Activated naive CD4-positive, alpha-beta T cell treated with anti-CD3 and anti-CD28 coated beads, Interleukin-2, amount 10 ng/mL, durations not matched to agents 7 days and 5 days (primary cell): ENCODE measurements around the gene FBXO31.

Experiments used
- CTCF ChIA-PET: fragments of 350-600 bp; sonication (Branson Sonifier 250); formaldehyde crosslinking; loops from one replicate; lab custom pipeline; 2021; ENCODE audit warnings: antibody characterized with exemption; lab: Charles Lee
- DNase-seq: peaks from one replicate; pipeline ENCODE4 v3.0.0-alpha.2; 2020
- H3K27ac Mint-ChIP-seq: one replicate; pipeline ENCODE4 v1.8.0; 2021; ENCODE audit warnings: mild to moderate bottlenecking, moderate library complexity, mixed read lengths
- H3K27me3 Mint-ChIP-seq: one replicate; pipeline ENCODE4 v1.8.0; 2021; ENCODE audit warnings: mild to moderate bottlenecking, mixed read lengths
- H3K36me3 Mint-ChIP-seq: one replicate; pipeline ENCODE4 v1.8.0; 2021; ENCODE audit warnings: mixed read lengths
- H3K4me1 Mint-ChIP-seq: one replicate; pipeline ENCODE4 v1.8.0; 2021; ENCODE audit warnings: mixed read lengths
- H3K4me3 Mint-ChIP-seq: one replicate; pipeline ENCODE4 v1.8.0; 2021; ENCODE audit warnings: mild to moderate bottlenecking, moderate library complexity, mixed read lengths
- H3K9me3 Mint-ChIP-seq: one replicate; pipeline ENCODE4 v1.8.0; 2021; ENCODE audit warnings: mixed read lengths

FBXO31 gene

DNA sequence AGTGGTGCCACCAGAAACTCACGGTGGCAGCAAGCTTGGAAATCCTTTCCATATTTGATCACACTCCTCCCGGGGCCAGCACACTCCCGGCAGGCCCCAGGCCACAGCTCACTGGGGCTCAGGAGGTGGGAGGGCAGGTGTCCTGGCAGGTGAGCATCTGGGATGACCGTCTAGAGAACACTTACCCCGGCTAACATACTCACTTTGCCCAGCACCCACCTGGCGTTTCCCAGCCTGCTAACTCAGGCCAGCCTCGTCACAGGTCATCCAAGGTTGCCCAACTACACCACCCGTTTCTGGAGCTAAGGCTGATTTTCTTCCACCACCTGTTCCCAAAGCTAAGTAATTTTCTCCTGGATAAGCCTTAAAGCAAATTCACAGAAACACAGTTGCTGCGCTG lies 24.9 kb downstream of the FBXO31 start:
- H3K27me3 Mint-ChIP-seq, result no peaks in the 10 kb centered on the region
- H3K4me3 Mint-ChIP-seq, result no peak overlapping the region
- H3K27ac Mint-ChIP-seq, result no peak overlapping the region
- no peaks in the 10 kb centered on the region for H3K9me3 Mint-ChIP-seq
- peaks cover 3% of the 10 kb centered on the region for H3K4me1 Mint-ChIP-seq
- CTCF ChIA-PET, result interaction anchor here (0.8 kb wide), 1 partner anchor 278 kb away, joined by 4 read pairs; no protein-coding TSS in a partner anchor
- H3K36me3 Mint-ChIP-seq, result peaks cover 18% of the 10 kb centered on the region
- no peak for DNase-seq

DNA sequence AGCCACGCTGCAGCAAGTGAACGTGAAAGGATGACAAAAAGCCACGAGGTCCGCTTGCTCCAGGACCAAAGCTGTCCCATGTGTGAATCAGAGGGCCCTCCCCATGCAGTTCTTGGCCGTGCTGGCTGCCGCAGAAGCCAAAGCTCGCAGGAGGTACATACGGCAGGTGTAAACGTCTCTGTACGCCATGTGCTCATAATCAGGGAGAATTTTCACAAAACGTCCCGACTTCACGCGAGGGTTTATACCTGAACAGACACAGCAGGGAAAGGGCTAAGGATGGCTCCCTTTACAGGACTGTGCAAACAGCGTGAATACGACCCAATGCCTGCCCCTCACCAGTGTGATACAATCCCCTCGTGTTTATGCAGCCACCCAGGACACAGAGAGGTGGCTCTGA lies 25.3 kb downstream of the FBXO31 start:
- H3K9me3 Mint-ChIP-seq, result no peaks in the 10 kb centered on the region
- no peak for DNase-seq
- no peaks in the 10 kb centered on the region for H3K27me3 Mint-ChIP-seq
- no peak overlapping the region for H3K27ac Mint-ChIP-seq
- peaks cover 16% of the 10 kb centered on the region for H3K36me3 Mint-ChIP-seq
- CTCF ChIA-PET, result interaction anchor here (0.8 kb wide), 1 partner anchor 278 kb away, joined by 4 read pairs; no protein-coding TSS in a partner anchor
- H3K4me3 Mint-ChIP-seq, result no peak overlapping the region
- H3K4me1 Mint-ChIP-seq, result no peaks in the 10 kb centered on the region

- no peak overlapping the region for H3K27ac Mint-ChIP-seq
- H3K36me3 Mint-ChIP-seq, result peaks cover 16% of the 10 kb centered on the region
- CTCF ChIA-PET, result no interaction called here
- H3K4me1 Mint-ChIP-seq, result no peaks in the 10 kb centered on the region
- no peak for DNase-seq
- H3K9me3 Mint-ChIP-seq, result no peaks in the 10 kb centered on the region
- no peak overlapping the region for H3K4me3 Mint-ChIP-seq
- H3K27me3 Mint-ChIP-seq, result no peaks in the 10 kb centered on the region
Observed at GRCh38 chr16:87356491-87356853, 27.1 kb downstream of the FBXO31 start.

GRCh38 chr16:87353613-87354012 lies 30.0 kb downstream of the FBXO31 start:
- no peak overlapping the region for H3K27ac Mint-ChIP-seq
- no peak for DNase-seq
- H3K9me3 Mint-ChIP-seq, result no peaks in the 10 kb centered on the region
- H3K4me1 Mint-ChIP-seq, result no peaks in the 10 kb centered on the region
- no peak overlapping the region for H3K4me3 Mint-ChIP-seq
- CTCF ChIA-PET, result no interaction called here
- H3K36me3 Mint-ChIP-seq, result peaks cover 8% of the 10 kb centered on the region
- no peaks in the 10 kb centered on the region for H3K27me3 Mint-ChIP-seq

GRCh38 chr16:87352818-87353217 lies 30.8 kb downstream of the FBXO31 start:
- Mint-ChIP-seq H3K27ac (no peak overlapping the region), H3K4me1 (no peaks in the 10 kb centered on the region), H3K36me3 (peaks cover 5% of the 10 kb centered on the region), H3K9me3 (no peaks in the 10 kb centered on the region), H3K27me3 (no peaks in the 10 kb centered on the region), H3K4me3 (no peak overlapping the region)
- CTCF ChIA-PET, result no interaction called here
- no peak for DNase-seq

- no peak for DNase-seq
- H3K4me1 Mint-ChIP-seq, result peaks cover 2% of the 10 kb centered on the region
- peaks cover 5% of the 10 kb centered on the region for H3K36me3 Mint-ChIP-seq
- H3K27ac Mint-ChIP-seq, result no peak overlapping the region
- no peaks in the 10 kb centered on the region for H3K9me3 Mint-ChIP-seq
- H3K4me3 Mint-ChIP-seq, result no peak overlapping the region
- CTCF ChIA-PET, result no interaction called here
- no peaks in the 10 kb centered on the region for H3K27me3 Mint-ChIP-seq
Observed at GRCh38 chr16:87351320-87351698, 32.3 kb downstream of the FBXO31 start.

DNA sequence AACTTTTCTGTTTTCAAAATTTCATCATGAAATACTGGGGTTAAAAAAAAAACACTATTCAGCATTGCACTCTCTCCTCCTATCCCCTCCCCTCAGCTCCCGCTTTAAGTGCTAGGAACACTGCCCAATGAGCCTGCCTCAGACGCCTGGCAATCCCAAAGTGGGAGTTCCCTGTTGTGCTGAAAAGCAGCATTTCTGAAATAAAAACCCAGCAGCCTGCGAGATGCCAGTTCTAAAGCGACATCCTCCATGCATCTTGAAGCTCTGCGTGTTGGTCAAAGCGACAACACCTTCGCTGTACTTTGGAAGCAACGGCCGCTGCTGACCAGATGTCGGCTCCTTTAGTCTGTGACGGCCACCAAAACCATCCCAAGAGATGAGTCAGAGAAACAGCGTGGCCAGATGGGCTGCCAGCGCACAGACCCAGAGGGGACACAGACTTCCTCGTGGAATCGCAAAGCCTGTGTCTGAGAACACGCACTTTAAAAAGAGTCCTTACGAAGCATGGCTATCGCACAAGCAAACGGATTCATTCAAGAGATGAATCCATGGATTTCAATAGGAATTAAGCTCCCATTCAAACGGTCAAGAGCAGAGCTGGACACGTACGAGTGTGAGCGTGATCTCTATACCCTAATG lies 32.8 kb downstream of the FBXO31 start:
- Mint-ChIP-seq H3K27me3 (no peaks in the 10 kb centered on the region), H3K27ac (no peak overlapping the region), H3K4me1 (peaks cover 4% of the 10 kb centered on the region), H3K36me3 (peaks cover 7% of the 10 kb centered on the region), H3K4me3 (no peak overlapping the region), H3K9me3 (no peaks in the 10 kb centered on the region)
- DNase-seq, result no peak
- CTCF ChIA-PET, result no interaction called here

DNA sequence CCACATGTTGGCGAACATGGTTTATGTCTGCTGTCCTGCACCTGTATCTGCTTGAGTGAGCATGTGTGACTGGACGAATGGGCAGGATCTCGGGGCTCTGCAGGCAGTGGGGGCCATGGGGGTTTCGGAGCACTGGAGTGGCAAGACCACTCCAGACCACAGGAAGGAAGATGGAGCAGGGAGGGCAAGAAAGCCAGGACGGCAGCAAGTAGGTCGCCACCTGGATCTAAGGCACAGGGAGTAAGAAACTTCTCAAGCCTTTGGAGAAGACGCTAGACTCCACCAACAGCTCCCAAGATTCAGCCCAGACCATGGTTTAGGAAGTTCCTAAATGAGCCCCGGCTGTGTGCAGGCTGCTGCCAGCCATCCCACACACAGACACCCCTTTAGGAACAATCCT lies 33.5 kb downstream of the FBXO31 start:
- CTCF ChIA-PET, result interaction anchor here (0.6 kb wide), 1 partner anchor 53 kb away, joined by 3 read pairs; no protein-coding TSS in a partner anchor
- H3K27ac Mint-ChIP-seq, result no peak overlapping the region
- H3K27me3 Mint-ChIP-seq, result no peaks in the 10 kb centered on the region
- H3K9me3 Mint-ChIP-seq, result no peaks in the 10 kb centered on the region
- no peak for DNase-seq
- no peak overlapping the region for H3K4me3 Mint-ChIP-seq
- peaks cover 13% of the 10 kb centered on the region for H3K36me3 Mint-ChIP-seq
- peaks cover 11% of the 10 kb centered on the region for H3K4me1 Mint-ChIP-seq

- Mint-ChIP-seq H3K27ac (no peak overlapping the region), H3K4me3 (no peak overlapping the region), H3K27me3 (no peaks in the 10 kb centered on the region), H3K36me3 (peaks cover 19% of the 10 kb centered on the region), H3K4me1 (peaks cover 20% of the 10 kb centered on the region), H3K9me3 (no peaks in the 10 kb centered on the region)
- CTCF ChIA-PET, result no interaction called here
- no peak for DNase-seq
Observed at GRCh38 chr16:87348616-87349157, 34.9 kb downstream of the FBXO31 start.

DNA sequence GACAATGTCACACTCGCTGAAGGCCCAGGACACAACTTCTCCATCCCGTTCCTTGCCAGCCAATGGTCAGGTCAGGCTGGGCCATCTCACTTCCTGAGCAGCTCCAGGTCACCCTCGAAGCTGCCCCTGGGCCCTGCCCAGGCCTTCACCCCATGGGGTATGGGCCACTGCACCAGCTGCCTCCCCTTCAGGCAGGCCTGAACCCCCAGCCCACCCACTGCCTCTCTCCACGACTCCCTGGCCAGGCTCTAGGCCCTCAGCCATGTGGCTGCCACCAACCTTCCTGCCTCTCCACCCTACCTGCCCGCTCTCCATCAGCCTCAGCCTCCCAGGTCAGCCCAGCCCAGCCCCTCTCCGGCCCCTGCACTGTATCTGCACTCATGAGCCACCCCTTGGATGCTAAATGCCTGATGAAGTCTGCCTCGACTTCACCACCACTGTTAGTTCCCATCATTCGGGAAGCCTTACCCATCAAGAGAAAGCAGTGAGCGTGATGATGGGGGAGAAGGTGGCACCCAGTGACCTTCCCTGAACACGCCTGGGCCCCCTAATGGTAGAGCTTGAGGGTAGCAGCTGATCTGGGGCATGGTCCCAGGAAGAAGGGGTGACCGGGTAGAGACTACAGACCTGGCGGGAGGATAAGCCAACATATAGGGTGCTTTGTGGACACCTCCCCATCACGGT lies 35.5 kb downstream of the FBXO31 start:
- H3K4me1 Mint-ChIP-seq, result peaks cover 22% of the 10 kb centered on the region
- no peaks in the 10 kb centered on the region for H3K9me3 Mint-ChIP-seq
- H3K4me3 Mint-ChIP-seq, result no peak overlapping the region
- no peak overlapping the region for H3K27ac Mint-ChIP-seq
- no peaks in the 10 kb centered on the region for H3K27me3 Mint-ChIP-seq
- CTCF ChIA-PET, result no interaction called here
- DNase-seq, result no peak
- H3K36me3 Mint-ChIP-seq, result peaks cover 20% of the 10 kb centered on the region

- CTCF ChIA-PET, result no interaction called here
- Mint-ChIP-seq H3K27ac (peak overlapping the region; percentile 55), H3K4me1 (peaks cover 23% of the 10 kb centered on the region), H3K4me3 (no peak overlapping the region), H3K36me3 (peaks cover 25% of the 10 kb centered on the region), H3K27me3 (no peaks in the 10 kb centered on the region), H3K9me3 (no peaks in the 10 kb centered on the region)
- DNase-seq, result no peak
Observed at GRCh38 chr16:87346517-87347060, 37.0 kb downstream of the FBXO31 start.

DNA sequence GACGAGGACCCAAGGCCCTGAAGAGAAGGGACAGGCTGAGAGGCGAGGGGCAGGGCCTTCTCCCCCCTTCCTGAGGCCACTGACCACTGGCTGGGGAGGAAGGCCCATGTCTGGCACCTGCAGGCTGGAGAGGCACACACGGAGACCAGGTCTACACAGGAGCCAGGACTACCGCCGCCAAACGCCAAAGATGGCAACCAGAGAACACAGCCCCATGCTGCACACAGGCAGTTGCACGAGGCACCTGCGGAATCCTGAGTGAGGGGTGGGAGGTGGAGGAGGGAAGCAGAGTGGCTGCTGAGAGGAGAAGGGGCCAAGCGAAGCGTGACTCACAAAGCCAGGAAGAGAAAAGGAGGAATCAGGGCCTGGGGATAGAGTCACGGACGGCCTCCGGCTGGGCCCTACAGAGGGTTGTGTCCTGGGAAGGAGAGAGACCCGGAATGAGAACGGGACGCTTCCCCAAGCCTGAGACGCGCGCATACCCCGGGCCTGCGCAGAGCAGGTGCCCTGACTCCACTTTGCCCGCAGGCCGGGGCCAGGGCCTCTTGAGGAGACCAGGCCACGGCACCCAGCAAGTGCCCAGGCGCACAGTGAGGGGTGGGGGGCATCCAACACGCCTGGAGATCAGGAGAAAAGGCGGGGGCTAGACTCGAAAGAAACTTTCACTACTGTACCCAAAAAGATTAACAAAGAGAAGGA lies 37.7 kb downstream of the FBXO31 start:
- Mint-ChIP-seq H3K4me3 (no peak overlapping the region), H3K36me3 (peaks cover 27% of the 10 kb centered on the region), H3K9me3 (no peaks in the 10 kb centered on the region), H3K27ac (peak overlapping the region; percentile 98), H3K27me3 (no peaks in the 10 kb centered on the region), H3K4me1 (peaks cover 24% of the 10 kb centered on the region)
- CTCF ChIA-PET, result no interaction called here
- DNase-seq, result no peak

DNA sequence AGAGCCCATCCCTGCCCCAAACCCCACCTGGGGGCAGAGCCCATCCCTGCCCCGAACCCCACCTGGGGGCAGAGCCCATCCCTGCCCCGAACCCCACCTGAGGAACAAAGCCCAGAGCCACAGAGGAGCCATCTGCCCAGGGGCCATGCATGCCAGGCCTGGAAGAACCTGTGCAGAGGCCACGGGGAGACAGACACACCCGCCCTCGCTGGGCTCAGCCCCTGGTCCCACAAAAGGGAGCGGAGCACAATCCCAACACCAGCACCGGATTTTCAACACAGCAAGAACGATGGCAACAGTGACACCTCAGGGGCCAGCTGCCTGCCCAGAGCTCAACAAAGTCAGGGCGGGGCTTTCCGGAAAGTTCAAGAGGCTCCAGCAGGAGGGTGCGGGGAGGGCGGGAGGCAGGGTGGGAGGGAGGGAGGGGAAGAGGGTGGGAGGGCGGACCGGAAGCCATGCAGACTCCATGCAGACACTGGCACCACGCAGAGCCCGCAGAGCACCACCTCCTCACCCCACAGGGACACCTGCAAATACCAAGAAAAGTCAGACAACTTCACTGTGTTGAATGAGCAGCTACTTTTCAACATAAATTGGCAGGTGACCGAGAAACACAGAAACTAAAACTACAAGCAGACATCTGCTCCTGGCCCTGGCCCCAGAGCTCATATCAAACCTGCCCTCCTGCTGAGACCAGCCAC lies 38.5 kb downstream of the FBXO31 start:
- Mint-ChIP-seq H3K36me3 (peaks cover 32% of the 10 kb centered on the region), H3K4me3 (peak overlapping the region; percentile 60), H3K27me3 (no peaks in the 10 kb centered on the region), H3K4me1 (peaks cover 26% of the 10 kb centered on the region), H3K27ac (peak overlapping the region; percentile 98), H3K9me3 (no peaks in the 10 kb centered on the region)
- DNase-seq, result peak; percentile 76
- CTCF ChIA-PET, result no interaction called here
